Caco-2 (cell line): ENCODE data around the gene PTGDR. TPM values are rescaled to one million over a fixed set of nuclear protein-coding genes. Genes with fewer than 3 reads are reported as not detected.
A peak's percentile ranks its signal among the peaks of the same experiment; 100 is the strongest.

ENCODE experiments used
- BruUV-seq: library from RNA; stranded (reverse); fragments of 400-500 nt; replicated peaks from 2 replicates; lab custom pipeline; 2021; lab: Mats Ljungman, UMichigan
- CTCF ChIA-PET: fragments of 300-600 bp; sonication (Branson Sonifier 250); formaldehyde crosslinking; loops from one replicate; lab custom pipeline; 2022; ENCODE audit warnings: antibody characterized with exemption; lab: Charles Lee
- POLR2A ChIA-PET: fragments of 300-600 bp; sonication (Branson Sonifier 250); formaldehyde crosslinking; loops from one replicate; lab custom pipeline; 2022; ENCODE audit warnings: antibody characterized with exemption; lab: Charles Lee
- DNase-seq, 2 experiments: peaks; one replicate each; pipeline versions ENCODE4 v3.0.0 to v3.0.0-alpha.2; 2020 to 2022
- H3K27me3 ChIP-seq: replicated peaks from 2 replicates; pipeline ENCODE4 v1.6.0; 2011; ENCODE audit warnings: low read length; ENCODE audit not compliant: control insufficient read depth, insufficient read depth
- H3K36me3 ChIP-seq: 2 replicates; pipeline ENCODE4 v1.5.1; 2011; ENCODE audit warnings: low read length; ENCODE audit not compliant: control insufficient read depth, insufficient read depth
- H3K4me1 ChIP-seq: fragments of 250-450 bp; sonication (Bioruptor Pico); 2 replicates; pipeline ENCODE4 v1.5.1; 2020; ENCODE audit warnings: mild to moderate bottlenecking
- H3K4me3 ChIP-seq: 2 replicates; pipeline ENCODE4 v1.5.1; 2011; ENCODE audit warnings: low read depth, mild to moderate bottlenecking, control low read depth, low read length
- H3K9me3 ChIP-seq: fragments of 250-450 bp; sonication (Bioruptor Pico); 2 replicates; pipeline ENCODE4 v1.5.1; 2020; ENCODE audit warnings: mild to moderate bottlenecking, moderate library complexity
- H3K27ac Mint-ChIP-seq: one replicate; pipeline ENCODE4 v1.8.0; 2022; ENCODE audit warnings: mixed read lengths; ENCODE audit not compliant: unreplicated experiment
- H3K27me3 Mint-ChIP-seq: one replicate; pipeline ENCODE4 v1.8.0; 2022; ENCODE audit warnings: mixed read lengths; ENCODE audit not compliant: insufficient read depth, unreplicated experiment
- H3K36me3 Mint-ChIP-seq: one replicate; pipeline ENCODE4 v1.8.0; 2022; ENCODE audit warnings: mild to moderate bottlenecking, mixed read lengths; ENCODE audit not compliant: insufficient read depth, unreplicated experiment
- H3K4me1 Mint-ChIP-seq: one replicate; pipeline ENCODE4 v1.8.0; 2022; ENCODE audit warnings: low read depth, mixed read lengths; ENCODE audit not compliant: unreplicated experiment
- H3K4me3 Mint-ChIP-seq: one replicate; pipeline ENCODE4 v1.8.0; 2022; ENCODE audit warnings: mild to moderate bottlenecking, moderate library complexity, mixed read lengths; ENCODE audit not compliant: unreplicated experiment
- H3K9me3 Mint-ChIP-seq: one replicate; pipeline ENCODE4 v1.8.0; 2022; ENCODE audit warnings: mixed read lengths; ENCODE audit not compliant: unreplicated experiment
- CTCF ChIP-seq, 2 experiments: fragments of 200-600 bp in 1 of 2; IDR thresholded peaks; 1 replicate in 1 of 2; 2 replicates in 1 of 2; pipeline versions ENCODE4 v1.5.1 to v1.8.0; 2011 to 2022; ENCODE audit warnings: antibody characterized with exemption in 1 of 2, control low read depth in 1 of 2, inconsistent platforms in 1 of 2, low read depth in 1 of 2, low read length in 1 of 2, mild to moderate bottlenecking in 1 of 2, moderate library complexity in 1 of 2; ENCODE audit not compliant: insufficient read depth in 1 of 2, severe bottlenecking in 1 of 2, unreplicated experiment in 1 of 2
- intact Hi-C: fragments of 100-400 bp; cut with micrococcal nuclease; formaldehyde crosslinking; loops from one replicate; pipeline ENCODE4 v1.10.0; 2022; ENCODE audit not compliant: unreplicated experiment
- total RNA-seq: library from RNA; stranded (reverse); gene quantifications from 2 replicates; pipeline ENCODE4 v1.2.3, GENCODE V29; 2022

The PTGDR gene
- total RNA-seq, 1 experiment from 2014 or later: 0.41 TPM

- ChIA-PET POLR2A (no interaction called here), CTCF (no interaction called here)
- intact Hi-C loops: loop anchor here (10.0 kb wide), 1 partner anchor 89 kb away; no protein-coding TSS in a partner anchor
- H3K4me1 Mint-ChIP-seq: peaks cover 16% of the 10 kb centered on the region
- no peaks in the 10 kb centered on the region for H3K4me1 ChIP-seq
- TF ChIP-seq CTCF (IDR thresholded peaks at IDR 0.05; ENCODE audit: insufficient read depth in 1 of 2, low read depth in 1 of 2, low read length in 1 of 2, severe bottlenecking in 1 of 2, unreplicated experiment in 1 of 2): no peak
- H3K9me3 Mint-ChIP-seq: no peaks in the 10 kb centered on the region
- no peak for DNase-seq
- H3K27ac Mint-ChIP-seq: peak overlapping the region; percentile 69
- peak overlapping the region; percentile 46 for H3K4me3 ChIP-seq
- no peaks in the 10 kb centered on the region; the same call in 1 of the 2 replicates for H3K27me3 ChIP-seq
- H3K4me3 Mint-ChIP-seq: peak overlapping the region; percentile 95
- H3K9me3 ChIP-seq: no peaks in the 10 kb centered on the region
- peaks cover 5% of the 10 kb centered on the region for H3K36me3 Mint-ChIP-seq
- BruUV-seq: no TSS peak
- peaks cover 28% of the 10 kb centered on the region for H3K27me3 Mint-ChIP-seq
- no peaks in the 10 kb centered on the region for H3K36me3 ChIP-seq
These were observed 47.8 kb downstream of the PTGDR start for GRCh38 chr14:52315355-52315718.

GRCh38 chr14:52318062-52318461, 50.6 kb downstream of the PTGDR start:
- Mint-ChIP-seq H3K9me3 (peaks cover 14% of the 10 kb centered on the region), H3K4me3 (no peak overlapping the region), H3K36me3 (peaks cover 5% of the 10 kb centered on the region), H3K4me1 (peaks cover 16% of the 10 kb centered on the region), H3K27ac (no peak overlapping the region), H3K27me3 (peaks cover 26% of the 10 kb centered on the region)
- Histone ChIP-seq H3K9me3 (peaks cover 6% of the 10 kb centered on the region; the same call in 1 of the 2 replicates), H3K36me3 (no peaks in the 10 kb centered on the region), H3K4me3 (no peak overlapping the region), H3K4me1 (no peaks in the 10 kb centered on the region), H3K27me3 (no peaks in the 10 kb centered on the region; the same call in 1 of the 2 replicates)
- intact Hi-C loops: loop anchor here (10.0 kb wide), 1 partner anchor 87 kb away; no protein-coding TSS in a partner anchor
- BruUV-seq: no TSS peak
- no peak for DNase-seq
- ChIA-PET CTCF (no interaction called here), POLR2A (no interaction called here)
- no peak for TF ChIP-seq CTCF (IDR thresholded peaks at IDR 0.05; ENCODE audit: insufficient read depth in 1 of 2, low read depth in 1 of 2, low read length in 1 of 2, severe bottlenecking in 1 of 2, unreplicated experiment in 1 of 2)

- DNase-seq: no peak
- TF ChIP-seq CTCF (IDR thresholded peaks at IDR 0.05; ENCODE audit: insufficient read depth in 1 of 2, low read depth in 1 of 2, low read length in 1 of 2, severe bottlenecking in 1 of 2, unreplicated experiment in 1 of 2): no peak
- no TSS peak for BruUV-seq
- POLR2A ChIA-PET: no interaction called here
- Mint-ChIP-seq H3K4me3 (no peak overlapping the region), H3K27ac (no peak overlapping the region), H3K9me3 (peaks cover 20% of the 10 kb centered on the region), H3K4me1 (peaks cover 10% of the 10 kb centered on the region), H3K36me3 (peaks cover under 1% of the 10 kb centered on the region), H3K27me3 (peaks cover 20% of the 10 kb centered on the region)
- CTCF ChIA-PET: no interaction called here
- no peaks in the 10 kb centered on the region; the same call in 1 of the 2 replicates for H3K27me3 ChIP-seq
- H3K36me3 ChIP-seq: no peaks in the 10 kb centered on the region
- H3K9me3 ChIP-seq: peaks cover 6% of the 10 kb centered on the region; the same call in 1 of the 2 replicates
- intact Hi-C loops: loop anchor here (10.0 kb wide), 1 partner anchor 86 kb away; no protein-coding TSS in a partner anchor
- H3K4me1 ChIP-seq: no peaks in the 10 kb centered on the region
- H3K4me3 ChIP-seq: no peak overlapping the region
These were observed 51.5 kb downstream of the PTGDR start for GRCh38 chr14:52318826-52319645.
